PC-3 (cell line): ENCODE data around the gene PCBP3. TPM values are rescaled to one million over a fixed set of nuclear protein-coding genes. Genes with fewer than 3 reads are reported as not detected.
"Not testable (repeated sequence)": the region's sequence is repeated elsewhere in the genome, so short reads cannot be mapped to it uniquely, and the experiment has no call there.

ENCODE experiments used
- ATAC-seq: fragments of 200-7000 bp; cut with Tn5 transposase; 2 replicates; pipeline ENCODE4 v1.9.1; 2020; ENCODE audit warnings: mild to moderate bottlenecking, moderate library complexity
- BruUV-seq: library from RNA; stranded (reverse); fragments of 400-500 nt; replicated peaks from 2 replicates; lab custom pipeline; 2021; lab: Mats Ljungman, UMichigan
- CTCF ChIA-PET: fragments of 300-600 bp; sonication (Branson Sonifier 250); formaldehyde crosslinking; loops from one replicate; lab custom pipeline; 2022; ENCODE audit warnings: antibody characterized with exemption; lab: Charles Lee
- POLR2A ChIA-PET: fragments of 300-600 bp; sonication (Branson Sonifier 250); formaldehyde crosslinking; loops from one replicate; lab custom pipeline; 2022; ENCODE audit warnings: antibody characterized with exemption; ENCODE audit not compliant: unreplicated experiment; lab: Charles Lee
- DNase-seq: peaks from one replicate; pipeline ENCODE4 v3.0.0-alpha.2; 2015
- H2AFZ ChIP-seq: fragments of 300-600 bp; sonication (generic); 2 replicates; pipeline ENCODE4 v1.6.0; 2016; ENCODE audit warnings: antibody characterized with exemption, low read length
- H3F3A ChIP-seq: fragments of 300-600 bp; sonication (generic); one replicate; pipeline ENCODE4 v1.6.0; 2017; ENCODE audit warnings: antibody characterized with exemption, low read length, control low read depth, mild to moderate bottlenecking; ENCODE audit not compliant: unreplicated experiment
- H3K27ac ChIP-seq: fragments of 300-600 bp; sonication (generic); 2 replicates; pipeline ENCODE4 v1.5.1; 2016; ENCODE audit warnings: mild to moderate bottlenecking, low read length
- H3K27me3 ChIP-seq: fragments of 300-600 bp; sonication (generic); 2 replicates; pipeline ENCODE4 v1.6.1; 2016; ENCODE audit warnings: low read length, mixed read lengths
- H3K36me3 ChIP-seq: fragments of 300-600 bp; sonication (generic); 2 replicates; pipeline ENCODE4 v1.6.1; 2016; ENCODE audit warnings: low read depth, mixed run types, low read length, mixed read lengths
- H3K4me1 ChIP-seq: fragments of 300-600 bp; sonication (generic); 2 replicates; pipeline ENCODE4 v1.5.1; 2016; ENCODE audit warnings: low read length; ENCODE audit not compliant: insufficient read depth
- H3K4me2 ChIP-seq: fragments of 300-600 bp; sonication (generic); 2 replicates; pipeline ENCODE4 v1.6.0; 2016; ENCODE audit warnings: low read length
- H3K4me3 ChIP-seq: fragments of 300-600 bp; sonication (generic); 2 replicates; pipeline ENCODE4 v1.5.1; 2016; ENCODE audit warnings: mild to moderate bottlenecking, low read length, mixed read lengths
- H3K79me2 ChIP-seq: fragments of 300-600 bp; sonication (generic); 2 replicates; pipeline ENCODE4 v1.6.1; 2017; ENCODE audit warnings: low read length, mixed read lengths
- H3K9ac ChIP-seq: fragments of 300-600 bp; sonication (generic); 2 replicates; pipeline ENCODE4 v1.6.0; 2016; ENCODE audit warnings: mild to moderate bottlenecking, low read length
- H3K9me2 ChIP-seq: fragments of 300-600 bp; sonication (generic); replicated peaks from 2 replicates; pipeline ENCODE4 v1.6.1; 2016; ENCODE audit warnings: mixed run types, low read length, mixed read lengths
- H3K9me3 ChIP-seq: fragments of 300-600 bp; sonication (generic); 2 replicates; pipeline ENCODE4 v1.6.1; 2016; ENCODE audit warnings: low read length, mixed read lengths
- H4K20me1 ChIP-seq: fragments of 300-600 bp; sonication (generic); 2 replicates; pipeline ENCODE4 v1.6.1; 2016; ENCODE audit warnings: low read length, mixed read lengths
- CTCF ChIP-seq: fragments of 300-600 bp; sonication (generic); conservative IDR thresholded peaks from 2 replicates; pipeline ENCODE4 v1.5.1; 2017; ENCODE audit warnings: antibody characterized with exemption, low read depth, mild to moderate bottlenecking, low read length
- EZH2 ChIP-seq: fragments of 300-600 bp; sonication (generic); IDR thresholded peaks from one replicate; pipeline ENCODE4 v1.6.1; 2017; ENCODE audit warnings: antibody characterized with exemption, mild to moderate bottlenecking, low read length; ENCODE audit not compliant: unreplicated experiment
- EZH2phosphoT487 ChIP-seq: fragments of 300-600 bp; sonication (generic); IDR thresholded peaks from 2 replicates; pipeline ENCODE4 v1.6.1; 2018; ENCODE audit warnings: mild to moderate bottlenecking, antibody characterized with exemption, low read length, borderline replicate concordance
- intact Hi-C: fragments of 100-400 bp; cut with micrococcal nuclease; formaldehyde crosslinking; loops from 2 replicates; pipeline ENCODE4 v1.9.0; 2023
- total RNA-seq: library from RNA; depleted of rRNA; stranded (reverse); fragments of >200 nt; gene quantifications from 2 replicates; pipeline ENCODE4 v1.2.3, GENCODE V29; 2014

The PCBP3 gene
- total RNA-seq, 1 experiment from 2014 or later, result 2.4 TPM

GRCh38 chr21:45959779-45960390 is 316.4 kb downstream of the PCBP3 start:
- ATAC-seq (no peak), DNase-seq (no peak)
- no peak overlapping the region for H3K9ac ChIP-seq
- TF ChIP-seq EZH2, result no peak
- TF ChIP-seq EZH2phosphoT487, result no peak
- TF ChIP-seq CTCF, result no peak
- no TSS peak for BruUV-seq
- H3K27ac ChIP-seq, result no peak overlapping the region
- H3K4me3 ChIP-seq, result no peak overlapping the region
- intact Hi-C loops, result no loop called here
- no peak overlapping the region for H3K4me2 ChIP-seq
- POLR2A ChIA-PET, result interaction anchor here (0.7 kb wide), 1 partner anchor 575 kb away, joined by 3 read pairs; no protein-coding TSS in a partner anchor
- CTCF ChIA-PET, result no interaction called here
- no peaks in the 10 kb centered on the region for H3K9me3 ChIP-seq
- no peaks in the 10 kb centered on the region for H3K36me3 ChIP-seq
- H2AFZ ChIP-seq, result no peak overlapping the region
- H3K27me3 ChIP-seq, result peaks cover 24% of the 10 kb centered on the region; the same call in 1 of the 2 replicates
- no peaks in the 10 kb centered on the region for H4K20me1 ChIP-seq
- H3F3A ChIP-seq, result no peaks in the 10 kb centered on the region
- no peaks in the 10 kb centered on the region for H3K9me2 ChIP-seq
- H3K79me2 ChIP-seq, result no peaks in the 10 kb centered on the region
- no peaks in the 10 kb centered on the region for H3K4me1 ChIP-seq

GRCh38 chr21:45961408-45961807 is 317.9 kb downstream of the PCBP3 start:
- H3K9me3 ChIP-seq, H3K4me1 ChIP-seq, BruUV-seq, H3K27ac ChIP-seq, H3K36me3 ChIP-seq, DNase-seq, H4K20me1 ChIP-seq, H3K9me2 ChIP-seq, H3K4me3 ChIP-seq, POLR2A ChIA-PET, H3K79me2 ChIP-seq, intact Hi-C loops, H3F3A ChIP-seq, CTCF ChIA-PET, H2AFZ ChIP-seq, H3K9ac ChIP-seq, H3K4me2 ChIP-seq, ATAC-seq: not testable (repeated sequence)
- peaks cover 24% of the 10 kb centered on the region; the same call in 1 of the 2 replicates for H3K27me3 ChIP-seq

GRCh38 chr21:45962531-45963231 is 319.2 kb downstream of the PCBP3 start:
- no peak overlapping the region for H3K4me3 ChIP-seq
- no peaks in the 10 kb centered on the region for H3K36me3 ChIP-seq
- intact Hi-C loops, result no loop called here
- no peak for DNase-seq
- no peaks in the 10 kb centered on the region for H3F3A ChIP-seq
- H2AFZ ChIP-seq, result no peak overlapping the region
- no peak overlapping the region for H3K4me2 ChIP-seq
- CTCF ChIA-PET, result no interaction called here
- peaks cover 16% of the 10 kb centered on the region; the same call in 1 of the 2 replicates for H3K27me3 ChIP-seq
- no peak overlapping the region for H3K27ac ChIP-seq
- TF ChIP-seq EZH2, result no peak
- TF ChIP-seq EZH2phosphoT487, result no peak
- TF ChIP-seq CTCF, result no peak
- no peak for ATAC-seq
- no peaks in the 10 kb centered on the region for H4K20me1 ChIP-seq
- H3K4me1 ChIP-seq, result no peaks in the 10 kb centered on the region
- no peaks in the 10 kb centered on the region for H3K9me3 ChIP-seq
- H3K9ac ChIP-seq, result no peak overlapping the region
- no TSS peak for BruUV-seq
- H3K79me2 ChIP-seq, result no peaks in the 10 kb centered on the region
- no peaks in the 10 kb centered on the region for H3K9me2 ChIP-seq
- POLR2A ChIA-PET, result no interaction called here
